ENCODE data around the gene CCDC85A. TPM values are rescaled to one million over a fixed set of nuclear protein-coding genes. Genes with fewer than 3 reads are reported as not detected.

The CCDC85A gene
- total RNA-seq, 1 experiment from 2014 or later, result 3.0 TPM

GRCh38 chr2:56234241-56234640 is 50.5 kb downstream of the CCDC85A start:
- BruUV-seq (replicated peaks), result no TSS peak
- H3K9me3 Mint-ChIP-seq (ENCODE audit: low read depth, unreplicated experiment), result peaks cover 2% of the 10 kb centered on the region
- no peaks in the 10 kb centered on the region for H3K27me3 Mint-ChIP-seq (ENCODE audit: unreplicated experiment)
- H3K36me3 Mint-ChIP-seq (ENCODE audit: insufficient read depth, unreplicated experiment), result no peaks in the 10 kb centered on the region
- no peak for DNase-seq
- CTCF ChIA-PET, result no interaction called here
- H3K4me1 Mint-ChIP-seq (ENCODE audit: low read depth, unreplicated experiment), result no peaks in the 10 kb centered on the region
- TF ChIP-seq CTCF (IDR thresholded peaks at IDR 0.05; ENCODE audit: unreplicated experiment), result no peak
- no peak overlapping the region for H3K27ac Mint-ChIP-seq (ENCODE audit: unreplicated experiment)
- no peak overlapping the region for H3K4me3 Mint-ChIP-seq (ENCODE audit: low read depth, unreplicated experiment)
- intact Hi-C loops (cut with micrococcal nuclease; ENCODE audit: unreplicated experiment), result no loop called here

GRCh38 chr2:56239030-56239429 is 55.2 kb downstream of the CCDC85A start:
- CTCF ChIA-PET, result no interaction called here
- intact Hi-C loops (cut with micrococcal nuclease; ENCODE audit: unreplicated experiment), result no loop called here
- Mint-ChIP-seq H3K4me1 (ENCODE audit: low read depth, unreplicated experiment) (no peaks in the 10 kb centered on the region), H3K27me3 (ENCODE audit: unreplicated experiment) (no peaks in the 10 kb centered on the region), H3K27ac (ENCODE audit: unreplicated experiment) (no peak overlapping the region), H3K36me3 (ENCODE audit: insufficient read depth, unreplicated experiment) (no peaks in the 10 kb centered on the region), H3K4me3 (ENCODE audit: low read depth, unreplicated experiment) (no peak overlapping the region), H3K9me3 (ENCODE audit: low read depth, unreplicated experiment) (peaks cover 7% of the 10 kb centered on the region)
- no peak for DNase-seq
- BruUV-seq (replicated peaks), result no TSS peak
- TF ChIP-seq CTCF (IDR thresholded peaks at IDR 0.05; ENCODE audit: unreplicated experiment), result no peak

- no peaks in the 10 kb centered on the region for H3K4me1 Mint-ChIP-seq (ENCODE audit: low read depth, unreplicated experiment)
- peaks cover 7% of the 10 kb centered on the region for H3K9me3 Mint-ChIP-seq (ENCODE audit: low read depth, unreplicated experiment)
- no TSS peak for BruUV-seq (replicated peaks)
- no peaks in the 10 kb centered on the region for H3K27me3 Mint-ChIP-seq (ENCODE audit: unreplicated experiment)
- intact Hi-C loops (cut with micrococcal nuclease; ENCODE audit: unreplicated experiment), result no loop called here
- H3K36me3 Mint-ChIP-seq (ENCODE audit: insufficient read depth, unreplicated experiment), result no peaks in the 10 kb centered on the region
- H3K4me3 Mint-ChIP-seq (ENCODE audit: low read depth, unreplicated experiment), result no peak overlapping the region
- DNase-seq, result no peak
- no peak overlapping the region for H3K27ac Mint-ChIP-seq (ENCODE audit: unreplicated experiment)
- CTCF ChIA-PET, result no interaction called here
- no peak for TF ChIP-seq CTCF (IDR thresholded peaks at IDR 0.05; ENCODE audit: unreplicated experiment)
Observed at GRCh38 chr2:56239437-56239836, 55.6 kb downstream of the CCDC85A start.

- DNase-seq, result no peak
- BruUV-seq (replicated peaks), result no TSS peak
- Mint-ChIP-seq H3K36me3 (ENCODE audit: insufficient read depth, unreplicated experiment) (no peaks in the 10 kb centered on the region), H3K4me1 (ENCODE audit: low read depth, unreplicated experiment) (no peaks in the 10 kb centered on the region), H3K27me3 (ENCODE audit: unreplicated experiment) (no peaks in the 10 kb centered on the region), H3K4me3 (ENCODE audit: low read depth, unreplicated experiment) (no peak overlapping the region), H3K9me3 (ENCODE audit: low read depth, unreplicated experiment) (peaks cover 7% of the 10 kb centered on the region), H3K27ac (ENCODE audit: unreplicated experiment) (no peak overlapping the region)
- intact Hi-C loops (cut with micrococcal nuclease; ENCODE audit: unreplicated experiment), result no loop called here
- CTCF ChIA-PET, result no interaction called here
- TF ChIP-seq CTCF (IDR thresholded peaks at IDR 0.05; ENCODE audit: unreplicated experiment), result no peak
Observed at GRCh38 chr2:56240210-56240609, 56.4 kb downstream of the CCDC85A start.

GRCh38 chr2:56244506-56244905 is 60.7 kb downstream of the CCDC85A start:
- DNase-seq, result no peak
- H3K27me3 Mint-ChIP-seq (ENCODE audit: unreplicated experiment), result no peaks in the 10 kb centered on the region
- no peak for TF ChIP-seq CTCF (IDR thresholded peaks at IDR 0.05; ENCODE audit: unreplicated experiment)
- H3K27ac Mint-ChIP-seq (ENCODE audit: unreplicated experiment), result no peak overlapping the region
- H3K4me1 Mint-ChIP-seq (ENCODE audit: low read depth, unreplicated experiment), result no peaks in the 10 kb centered on the region
- CTCF ChIA-PET, result no interaction called here
- intact Hi-C loops (cut with micrococcal nuclease; ENCODE audit: unreplicated experiment), result no loop called here
- H3K4me3 Mint-ChIP-seq (ENCODE audit: low read depth, unreplicated experiment), result no peak overlapping the region
- H3K36me3 Mint-ChIP-seq (ENCODE audit: insufficient read depth, unreplicated experiment), result no peaks in the 10 kb centered on the region
- peaks cover 5% of the 10 kb centered on the region for H3K9me3 Mint-ChIP-seq (ENCODE audit: low read depth, unreplicated experiment)
- no TSS peak for BruUV-seq (replicated peaks)
